HepG2 (cell line): Measurements from ENCODE around the gene HSDL1.

Source experiments
- ATF2 ChIP-seq: sonication (generic); formaldehyde crosslinking; IDR thresholded peaks from 2 replicates; pipeline ENCODE4 v1.4.0; 2020; ENCODE audit warnings: missing genetic modification reagents
- BHLHE40 ChIP-seq: IDR thresholded peaks from 2 replicates; pipeline ENCODE4 v1.6.1; 2011; ENCODE audit warnings: low read length, improper control_type of control experiment
- SIN3B ChIP-seq: fragments of 150-350 bp; IDR thresholded peaks from 2 replicates; pipeline ENCODE4 v1.6.1; 2014; ENCODE audit warnings: low read length
- USF2 ChIP-seq, 2 experiments: sonication (generic) in 1 of 2; formaldehyde crosslinking in 1 of 2; IDR thresholded peaks; 2 replicates each; pipeline versions ENCODE4 v1.5.1 to v1.6.1; 2011 to 2020; ENCODE audit warnings: borderline replicate concordance in 1 of 2, low read depth in 1 of 2, low read length in 1 of 2, mild to moderate bottlenecking in 1 of 2, missing genetic modification reagents in 1 of 2, moderate library complexity in 1 of 2

GRCh38 chr16:84181144-84181915 lies 36.4 kb upstream of the HSDL1 start:
- no peak for TF ChIP-seq BHLHE40
- TF ChIP-seq ATF2: no peak
- no peak for TF ChIP-seq SIN3B
- no peak for TF ChIP-seq USF2 (IDR thresholded peaks at IDR 0.05; ENCODE audit: low read depth, low read length)
- TF ChIP-seq USF2 (CRISPR knock-in tag; IDR thresholded peaks at IDR 0.05; ENCODE audit: borderline replicate concordance): no peak
